Astrocyte of the spinal cord (primary cell): ENCODE data around the gene ZGPAT.

Source experiments
- DNase-seq: peaks from one replicate; pipeline ENCODE4 v3.0.0; 2011; ENCODE audit warnings: low read depth, low spot score
- H3K4me3 ChIP-seq: 2 replicates; pipeline ENCODE4 v1.5.1; 2011; ENCODE audit warnings: low read depth, mild to moderate bottlenecking, low read length, moderate library complexity
- in situ Hi-C: cut with HindIII; loops from 2 replicates; pipeline ENCODE4 v1.10.0; 2017; ENCODE audit warnings: low sequenced_read_pairs
- TF ChIP-seq, protein P1 (sequence below): IDR thresholded peaks from 2 replicates; pipeline ENCODE4 v1.5.1; 2012; ENCODE audit warnings: low read depth, mild to moderate bottlenecking, low read length, inconsistent platforms

The ZGPAT gene

DNA sequence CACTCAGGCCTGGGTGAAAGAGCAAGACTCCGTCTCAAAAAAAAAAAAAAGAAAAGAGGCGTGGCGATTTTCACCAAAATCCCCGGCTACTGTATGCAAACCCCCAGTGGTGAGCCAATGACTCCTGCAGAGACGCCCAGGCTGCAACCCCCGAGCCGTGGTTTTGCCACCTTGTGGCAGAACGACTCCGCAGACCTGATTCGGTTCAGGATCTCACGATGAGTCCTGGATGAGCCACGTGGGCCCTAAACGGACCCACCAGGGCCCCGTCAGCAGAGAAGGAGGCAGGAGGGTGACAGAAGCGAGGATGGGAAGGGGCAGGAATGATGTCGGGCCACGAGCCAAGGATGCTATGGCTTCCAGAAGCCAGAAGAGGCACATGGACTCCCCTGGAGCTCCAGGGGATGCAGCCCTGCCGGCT, 74.2 kb downstream of the ZGPAT start:
- in situ Hi-C loops, result no loop called here
- TF ChIP-seq, protein P1, sequence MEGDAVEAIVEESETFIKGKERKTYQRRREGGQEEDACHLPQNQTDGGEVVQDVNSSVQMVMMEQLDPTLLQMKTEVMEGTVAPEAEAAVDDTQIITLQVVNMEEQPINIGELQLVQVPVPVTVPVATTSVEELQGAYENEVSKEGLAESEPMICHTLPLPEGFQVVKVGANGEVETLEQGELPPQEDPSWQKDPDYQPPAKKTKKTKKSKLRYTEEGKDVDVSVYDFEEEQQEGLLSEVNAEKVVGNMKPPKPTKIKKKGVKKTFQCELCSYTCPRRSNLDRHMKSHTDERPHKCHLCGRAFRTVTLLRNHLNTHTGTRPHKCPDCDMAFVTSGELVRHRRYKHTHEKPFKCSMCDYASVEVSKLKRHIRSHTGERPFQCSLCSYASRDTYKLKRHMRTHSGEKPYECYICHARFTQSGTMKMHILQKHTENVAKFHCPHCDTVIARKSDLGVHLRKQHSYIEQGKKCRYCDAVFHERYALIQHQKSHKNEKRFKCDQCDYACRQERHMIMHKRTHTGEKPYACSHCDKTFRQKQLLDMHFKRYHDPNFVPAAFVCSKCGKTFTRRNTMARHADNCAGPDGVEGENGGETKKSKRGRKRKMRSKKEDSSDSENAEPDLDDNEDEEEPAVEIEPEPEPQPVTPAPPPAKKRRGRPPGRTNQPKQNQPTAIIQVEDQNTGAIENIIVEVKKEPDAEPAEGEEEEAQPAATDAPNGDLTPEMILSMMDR, result no peak
- H3K4me3 ChIP-seq, result no peak overlapping the region
- DNase-seq, result no peak

DNA sequence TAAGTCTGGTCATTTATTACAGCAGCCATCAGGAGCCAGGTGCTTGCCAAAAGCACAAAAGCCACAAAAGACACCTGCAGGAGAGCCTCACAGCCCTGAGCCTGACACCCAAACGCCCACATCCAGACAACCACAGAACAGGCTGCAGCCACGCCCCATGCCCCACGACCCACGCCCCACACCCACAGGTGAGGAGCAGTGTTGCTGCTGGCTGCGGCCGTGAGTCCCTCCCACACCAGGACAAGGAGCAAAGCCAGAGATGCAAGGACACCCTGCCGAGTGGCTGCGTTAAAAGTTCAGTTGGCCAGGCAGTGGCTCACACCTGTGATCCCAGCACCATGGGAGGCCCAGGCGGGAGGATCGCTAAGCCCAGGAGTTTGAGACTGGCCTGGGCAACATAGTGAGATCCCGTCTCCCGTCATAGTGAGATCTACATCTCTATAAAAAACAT, 74.7 kb downstream of the ZGPAT start:
- no peak for DNase-seq
- in situ Hi-C loops, result no loop called here
- no peak overlapping the region for H3K4me3 ChIP-seq
- TF ChIP-seq, protein P1, result no peak

DNA sequence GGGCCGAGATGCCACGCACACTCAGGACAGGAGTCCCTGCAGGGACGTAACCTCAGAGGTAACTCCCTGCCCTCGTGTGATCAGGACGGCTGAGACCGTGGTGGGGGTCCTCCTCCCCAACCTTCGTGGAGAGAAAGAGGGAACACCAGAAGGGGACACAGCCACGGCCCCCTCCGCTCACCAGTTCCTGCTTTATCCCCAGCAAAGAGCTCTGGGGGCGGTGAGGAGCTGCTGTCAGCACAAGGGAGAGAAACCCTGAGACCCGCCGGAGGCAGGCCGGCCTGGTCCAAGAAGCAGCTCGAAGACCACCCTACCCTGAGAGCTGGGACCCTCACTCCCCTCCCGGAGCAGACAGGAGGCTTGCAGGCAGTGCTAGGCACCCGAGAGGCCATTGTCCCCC, 76.1 kb downstream of the ZGPAT start:
- TF ChIP-seq, protein P1, result no peak
- no peak for DNase-seq
- H3K4me3 ChIP-seq, result no peak overlapping the region
- in situ Hi-C loops, result no loop called here

DNA sequence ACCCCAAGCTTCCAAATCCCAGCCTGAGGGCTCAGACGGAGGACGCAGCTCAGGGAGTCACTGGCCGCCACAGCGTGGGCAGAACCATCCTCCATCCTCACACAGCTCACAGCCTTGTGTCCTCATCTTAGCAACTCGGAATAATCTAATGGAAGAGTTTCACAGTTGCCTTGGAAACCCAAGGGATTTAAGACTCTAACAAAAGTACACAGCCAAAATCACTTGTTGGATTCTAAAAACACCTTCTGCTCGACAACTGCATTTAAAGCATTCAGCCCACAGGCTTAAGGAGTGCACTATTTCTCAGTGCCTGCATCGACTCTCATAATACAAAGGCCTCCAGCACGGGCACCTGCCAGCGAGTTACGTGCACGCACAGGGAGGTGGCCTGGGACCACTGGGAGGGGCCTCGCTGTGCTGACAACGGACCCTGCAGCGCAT, 77.9 kb downstream of the ZGPAT start:
- no peak overlapping the region for H3K4me3 ChIP-seq
- no peak for DNase-seq
- in situ Hi-C loops, result no loop called here
- TF ChIP-seq, protein P1, result no peak
